ENCODE results near the gene FECH.
"Not testable (repeated sequence)": the region's sequence is repeated elsewhere in the genome, so short reads cannot be mapped to it uniquely, and the experiment has no call there.

Gene FECH

GRCh38 chr18:57527556-57528229, 58.8 kb downstream of the FECH start:
- no peak for FAIRE-seq

- no peak for FAIRE-seq
These were observed 63.1 kb downstream of the FECH start for GRCh38 chr18:57523171-57523956.

- FAIRE-seq, result not testable (repeated sequence)
These were observed 64.2 kb downstream of the FECH start for GRCh38 chr18:57522348-57522747.

- FAIRE-seq, result no peak
These were observed 66.7 kb downstream of the FECH start for GRCh38 chr18:57519668-57520424.

GRCh38 chr18:57518533-57518932, 68.0 kb downstream of the FECH start:
- FAIRE-seq, result no peak

- no peak for FAIRE-seq
These were observed 70.4 kb downstream of the FECH start for GRCh38 chr18:57516056-57516455.

- no peak for FAIRE-seq
These were observed 81.3 kb downstream of the FECH start for GRCh38 chr18:57505231-57505630.

GRCh38 chr18:57502624-57503023, 83.9 kb downstream of the FECH start:
- FAIRE-seq, result no peak

- no peak for FAIRE-seq
These were observed 87.7 kb downstream of the FECH start for GRCh38 chr18:57498682-57499256.
